GM12864 (cell line): ENCODE measurements around the gene RNU6-9.
A peak's percentile ranks its signal among the peaks of the same experiment; 100 is the strongest.
"Not testable (repeated sequence)": the region's sequence is repeated elsewhere in the genome, so short reads cannot be mapped to it uniquely, and the experiment has no call there.

Experiments
- DNase-seq: peaks from one replicate; pipeline ENCODE4 v3.0.0-alpha.2; 2011; ENCODE audit warnings: low read depth
- H3K4me3 ChIP-seq: 2 replicates; pipeline ENCODE4 v1.5.1; 2011; ENCODE audit warnings: mild to moderate bottlenecking, low read depth, low read length, control low read depth
- CTCF ChIP-seq: IDR thresholded peaks from 2 replicates; pipeline ENCODE4 v1.5.1; 2011; ENCODE audit warnings: low read depth, mild to moderate bottlenecking, moderate library complexity, low read length, control low read depth, inconsistent platforms; ENCODE audit errors: missing control alignments

Gene RNU6-9

GRCh38 chr19:888581-889385 is 4.5 kb upstream of the RNU6-9 start:
- no peak overlapping the region; the same call in 1 of the 2 replicates for H3K4me3 ChIP-seq
- DNase-seq: no peak
- TF ChIP-seq CTCF: no peak

- no peak overlapping the region for H3K4me3 ChIP-seq
- no peak for TF ChIP-seq CTCF
- no peak for DNase-seq
These were observed 3.5 kb upstream of the RNU6-9 start for GRCh38 chr19:889662-890295.

GRCh38 chr19:890831-891230 is 2.5 kb upstream of the RNU6-9 start:
- no peak for TF ChIP-seq CTCF
- no peak for DNase-seq
- no peak overlapping the region for H3K4me3 ChIP-seq

- DNase-seq: not testable (repeated sequence)
- peak overlapping the region; percentile 93 for H3K4me3 ChIP-seq
These were observed 1.7 kb upstream of the RNU6-9 start for GRCh38 chr19:891421-892200.

GRCh38 chr19:892243-892893 is 916 bp upstream of the RNU6-9 start:
- no peak for DNase-seq
- H3K4me3 ChIP-seq: peak overlapping the region; percentile 93
- TF ChIP-seq CTCF: no peak

GRCh38 chr19:896434-896833 is 3.1 kb downstream of the RNU6-9 start:
- no peak for TF ChIP-seq CTCF
- no peak overlapping the region for H3K4me3 ChIP-seq
- no peak for DNase-seq

GRCh38 chr19:896999-897398 is 3.7 kb downstream of the RNU6-9 start:
- H3K4me3 ChIP-seq: no peak overlapping the region
- TF ChIP-seq CTCF: no peak
- DNase-seq: no peak
